Measurements from ENCODE around the gene MTUS2. TPM values are rescaled to one million over a fixed set of nuclear protein-coding genes. Genes with fewer than 3 reads are reported as not detected.

MTUS2 gene
- total RNA-seq, 6 donors from 2014 or later: 0.11 to 1.6 (median 0.20) TPM; not detected in 1

DNA sequence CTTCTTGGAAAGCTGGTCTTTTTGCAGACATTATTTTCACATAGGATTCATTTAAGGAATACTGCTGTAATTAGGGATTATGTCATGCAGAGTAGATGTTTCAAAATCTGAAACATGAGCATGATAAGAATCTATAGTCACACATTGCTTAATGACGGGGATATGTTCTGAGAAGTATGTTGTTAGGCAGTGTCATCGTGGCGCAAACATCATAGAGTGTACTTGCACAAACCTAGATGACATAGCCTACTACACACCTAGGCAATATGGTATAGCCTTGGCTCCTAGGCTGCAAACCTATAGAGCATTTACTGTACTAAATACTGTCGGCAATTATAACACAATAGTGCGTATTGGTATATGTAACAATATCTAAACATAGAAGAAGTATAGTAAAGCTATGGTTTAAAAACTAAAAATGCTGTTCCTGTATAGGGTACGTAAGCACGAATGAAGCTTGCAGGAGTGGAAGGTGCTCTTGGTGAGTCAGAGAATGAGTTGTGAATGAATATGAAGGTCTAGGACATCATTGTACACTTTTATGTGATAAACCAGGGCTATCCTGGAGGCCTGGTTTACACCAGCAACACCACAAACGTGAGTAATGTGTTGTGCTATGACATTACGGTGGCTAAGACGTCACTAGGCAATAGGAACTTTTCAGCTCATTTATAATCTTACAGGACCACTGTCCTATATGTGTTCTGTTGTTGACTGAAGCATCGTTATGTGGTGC, 283.1 kb downstream of the MTUS2 start:
- no peak for ATAC-seq (ENCODE audit: low FRiP score in 2 of 2)

GRCh38 chr13:29104461-29104860, 284.3 kb downstream of the MTUS2 start:
- 65 to 84% methylated on average over 8 of the region's 8 CpGs for WGBS, 2 donors
- TF ChIP-seq, protein P1, sequence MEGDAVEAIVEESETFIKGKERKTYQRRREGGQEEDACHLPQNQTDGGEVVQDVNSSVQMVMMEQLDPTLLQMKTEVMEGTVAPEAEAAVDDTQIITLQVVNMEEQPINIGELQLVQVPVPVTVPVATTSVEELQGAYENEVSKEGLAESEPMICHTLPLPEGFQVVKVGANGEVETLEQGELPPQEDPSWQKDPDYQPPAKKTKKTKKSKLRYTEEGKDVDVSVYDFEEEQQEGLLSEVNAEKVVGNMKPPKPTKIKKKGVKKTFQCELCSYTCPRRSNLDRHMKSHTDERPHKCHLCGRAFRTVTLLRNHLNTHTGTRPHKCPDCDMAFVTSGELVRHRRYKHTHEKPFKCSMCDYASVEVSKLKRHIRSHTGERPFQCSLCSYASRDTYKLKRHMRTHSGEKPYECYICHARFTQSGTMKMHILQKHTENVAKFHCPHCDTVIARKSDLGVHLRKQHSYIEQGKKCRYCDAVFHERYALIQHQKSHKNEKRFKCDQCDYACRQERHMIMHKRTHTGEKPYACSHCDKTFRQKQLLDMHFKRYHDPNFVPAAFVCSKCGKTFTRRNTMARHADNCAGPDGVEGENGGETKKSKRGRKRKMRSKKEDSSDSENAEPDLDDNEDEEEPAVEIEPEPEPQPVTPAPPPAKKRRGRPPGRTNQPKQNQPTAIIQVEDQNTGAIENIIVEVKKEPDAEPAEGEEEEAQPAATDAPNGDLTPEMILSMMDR (IDR thresholded peaks at IDR 0.05): no peak
- TF ChIP-seq EP300 (IDR thresholded peaks at IDR 0.05) (no peak), POLR2A (IDR thresholded peaks at IDR 0.05) (no peak), POLR2AphosphoS5 (IDR thresholded peaks at IDR 0.05) (no peak)
- ATAC-seq (ENCODE audit: low FRiP score in 2 of 2) (no peak), DNase-seq (no peak)
- no peaks in the 10 kb centered on the region for H3K36me3 ChIP-seq
- no peak overlapping the region for H3K4me3 ChIP-seq
- no peaks in the 10 kb centered on the region for H3K9me3 ChIP-seq
- no peaks in the 10 kb centered on the region for H3K4me1 ChIP-seq
- H3K27ac ChIP-seq: no peak overlapping the region
- no peaks in the 10 kb centered on the region for H3K27me3 ChIP-seq

More for the DNA sequence above, 283.1 kb downstream of the MTUS2 start:
- TF ChIP-seq POLR2A (IDR thresholded peaks at IDR 0.05): no peak
- no peak for TF ChIP-seq EP300 (IDR thresholded peaks at IDR 0.05)
- TF ChIP-seq, protein P1 (IDR thresholded peaks at IDR 0.05): no peak
- no peak for TF ChIP-seq POLR2AphosphoS5 (IDR thresholded peaks at IDR 0.05)
- Histone ChIP-seq H3K27me3 (no peaks in the 10 kb centered on the region), H3K4me1 (no peaks in the 10 kb centered on the region), H3K36me3 (no peaks in the 10 kb centered on the region), H3K27ac (no peak overlapping the region), H3K4me3 (no peak overlapping the region), H3K9me3 (no peaks in the 10 kb centered on the region)
- no peak for DNase-seq
- WGBS, 2 donors: 70 to 73% methylated on average over 11 of the region's 11 CpGs

DNA sequence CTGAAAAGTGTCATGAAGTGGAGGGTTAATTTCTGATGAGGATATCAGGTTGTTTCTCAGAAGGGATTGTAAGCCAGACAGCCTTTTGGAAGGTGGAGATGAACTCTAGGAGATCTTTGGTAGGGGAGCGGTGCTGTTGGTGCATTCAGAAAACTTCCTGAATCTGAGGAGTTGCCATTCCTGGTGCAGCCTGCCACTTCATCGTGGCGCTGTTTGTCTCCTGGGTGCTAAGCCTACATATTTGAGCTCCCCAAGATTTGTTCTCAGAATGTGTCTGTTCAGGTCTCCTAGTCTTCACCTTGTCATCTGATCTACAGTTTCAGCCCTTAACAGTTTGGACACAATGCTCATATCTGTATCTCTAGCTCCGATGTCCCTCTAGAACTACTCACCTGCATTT, 285.6 kb downstream of the MTUS2 start:
- 73 to 83% methylated on average over 4 of the region's 4 CpGs for WGBS, 2 donors
- ATAC-seq (ENCODE audit: low FRiP score in 2 of 2) (no peak), DNase-seq (no peak)
- TF ChIP-seq, protein P1 (IDR thresholded peaks at IDR 0.05): no peak
- no peak for TF ChIP-seq POLR2AphosphoS5 (IDR thresholded peaks at IDR 0.05)
- no peak for TF ChIP-seq POLR2A (IDR thresholded peaks at IDR 0.05)
- no peak for TF ChIP-seq EP300 (IDR thresholded peaks at IDR 0.05)
- Histone ChIP-seq H3K27me3 (no peaks in the 10 kb centered on the region), H3K36me3 (no peaks in the 10 kb centered on the region), H3K4me1 (no peaks in the 10 kb centered on the region), H3K27ac (no peak overlapping the region), H3K4me3 (no peak overlapping the region), H3K9me3 (no peaks in the 10 kb centered on the region)

DNA sequence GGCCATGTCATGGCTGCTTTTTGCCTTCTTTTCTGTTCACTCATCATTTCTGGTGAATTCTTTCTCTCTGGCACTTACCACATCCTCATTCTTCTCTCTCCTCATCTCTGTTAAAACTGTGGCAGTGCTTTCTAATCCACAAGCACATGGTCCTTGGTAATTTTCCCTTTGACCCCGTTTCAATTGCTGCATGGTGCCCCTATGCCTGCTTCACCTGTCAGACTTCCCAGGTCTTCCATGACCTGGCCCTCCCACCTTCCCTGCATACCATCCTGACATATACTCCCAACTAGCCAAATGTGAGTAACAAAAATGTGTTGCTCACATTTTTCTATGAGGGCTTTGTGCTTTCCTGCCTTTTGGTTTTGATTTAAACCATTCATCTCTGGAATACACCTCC, 286.5 kb downstream of the MTUS2 start:
- H3K27ac ChIP-seq: no peak overlapping the region
- 44 to 59% methylated on average over 1 of the region's 1 CpG for WGBS, 2 donors

More for the DNA sequence above, 286.5 kb downstream of the MTUS2 start:
- Histone ChIP-seq H3K27me3 (no peaks in the 10 kb centered on the region), H3K9me3 (no peaks in the 10 kb centered on the region), H3K4me3 (no peak overlapping the region), H3K4me1 (no peaks in the 10 kb centered on the region), H3K36me3 (no peaks in the 10 kb centered on the region)
- no peak for DNase-seq
- no peak for ATAC-seq (ENCODE audit: low FRiP score in 2 of 2)
- no peak for TF ChIP-seq POLR2A (IDR thresholded peaks at IDR 0.05)
- TF ChIP-seq, protein P1 (IDR thresholded peaks at IDR 0.05): no peak
- TF ChIP-seq POLR2AphosphoS5 (IDR thresholded peaks at IDR 0.05): no peak
- no peak for TF ChIP-seq EP300 (IDR thresholded peaks at IDR 0.05)
